ENCODE measurements around the gene KATNAL2. TPM values are rescaled to one million over a fixed set of nuclear protein-coding genes. Genes with fewer than 3 reads are reported as not detected.
A peak's percentile ranks its signal among the peaks of the same experiment; 100 is the strongest.

Gene KATNAL2
- total RNA-seq, 1 donor from 2014 or later, result 3.0 TPM

GRCh38 chr18:46917803-46918600, 600 bp downstream of the KATNAL2 start:
- peak; percentile 10 for DNase-seq (ENCODE audit: low read depth)
- no peaks in the 10 kb centered on the region for H3K36me3 ChIP-seq (ENCODE audit: insufficient read depth, low read length)
- H3K27ac ChIP-seq (ENCODE audit: low read depth, low read length), result peak overlapping the region; percentile 69
- H3K9me3 ChIP-seq (ENCODE audit: insufficient read depth, low read depth, low read length), result no peaks in the 10 kb centered on the region
- no peaks in the 10 kb centered on the region for H3K9me3 Mint-ChIP-seq (ENCODE audit: unreplicated experiment)
- TF ChIP-seq EZH2 (IDR thresholded peaks at IDR 0.05; ENCODE audit: insufficient read depth, low read length) (no peak), CTCF (IDR thresholded peaks at IDR 0.05; ENCODE audit: insufficient read depth, low read depth, low read length) (no peak)
- peak overlapping the region; percentile 91 for H3K4me3 Mint-ChIP-seq (ENCODE audit: unreplicated experiment)
- H3K4me1 ChIP-seq (ENCODE audit: insufficient read depth, low read length), result peaks cover 8% of the 10 kb centered on the region
- peak overlapping the region; percentile 95 for H3K4me2 ChIP-seq (ENCODE audit: low read length)
- H4K20me1 ChIP-seq (ENCODE audit: insufficient read depth, low read length), result peaks cover 30% of the 10 kb centered on the region
- no peak for FAIRE-seq
- H3K27ac Mint-ChIP-seq (ENCODE audit: unreplicated experiment), result peak overlapping the region; percentile 38
- peaks cover 2% of the 10 kb centered on the region for H3K36me3 Mint-ChIP-seq (ENCODE audit: low read depth, unreplicated experiment)
- H3K4me1 Mint-ChIP-seq (ENCODE audit: low read depth, unreplicated experiment), result peaks cover 9% of the 10 kb centered on the region
- peak overlapping the region; percentile 99 for H2AFZ ChIP-seq (ENCODE audit: low read depth, low read length)
- H3K27me3 Mint-ChIP-seq (ENCODE audit: low read depth, unreplicated experiment), result no peaks in the 10 kb centered on the region
- peak overlapping the region; percentile 89 for H3K4me3 ChIP-seq (ENCODE audit: insufficient read depth, low read depth, low read length)
- no peaks in the 10 kb centered on the region for H3K27me3 ChIP-seq (ENCODE audit: insufficient read depth, low read length)
- H3K9ac ChIP-seq (ENCODE audit: low read length), result peak overlapping the region; percentile 83
- H3K79me2 ChIP-seq (ENCODE audit: insufficient read depth, low read length), result peaks cover 38% of the 10 kb centered on the region

- Histone ChIP-seq H3K79me2 (ENCODE audit: insufficient read depth, low read length) (peaks cover 18% of the 10 kb centered on the region), H3K36me3 (ENCODE audit: insufficient read depth, low read length) (no peaks in the 10 kb centered on the region), H3K4me1 (ENCODE audit: insufficient read depth, low read length) (peaks cover 8% of the 10 kb centered on the region), H3K4me3 (ENCODE audit: insufficient read depth, low read depth, low read length) (no peak overlapping the region), H3K4me2 (ENCODE audit: low read length) (no peak overlapping the region), H3K27ac (ENCODE audit: low read depth, low read length) (no peak overlapping the region), H3K9ac (ENCODE audit: low read length) (no peak overlapping the region), H3K27me3 (ENCODE audit: insufficient read depth, low read length) (no peaks in the 10 kb centered on the region), H3K9me3 (ENCODE audit: insufficient read depth, low read depth, low read length) (no peaks in the 10 kb centered on the region), H4K20me1 (ENCODE audit: insufficient read depth, low read length) (peaks cover 10% of the 10 kb centered on the region), H2AFZ (ENCODE audit: low read depth, low read length) (no peak overlapping the region)
- Mint-ChIP-seq H3K36me3 (ENCODE audit: low read depth, unreplicated experiment) (no peaks in the 10 kb centered on the region), H3K27me3 (ENCODE audit: low read depth, unreplicated experiment) (no peaks in the 10 kb centered on the region), H3K27ac (ENCODE audit: unreplicated experiment) (no peak overlapping the region), H3K4me3 (ENCODE audit: unreplicated experiment) (no peak overlapping the region), H3K9me3 (ENCODE audit: unreplicated experiment) (peaks cover 9% of the 10 kb centered on the region), H3K4me1 (ENCODE audit: low read depth, unreplicated experiment) (peaks cover 7% of the 10 kb centered on the region)
- DNase-seq (ENCODE audit: low read depth) (no peak), FAIRE-seq (no peak)
- no peak for TF ChIP-seq EZH2 (IDR thresholded peaks at IDR 0.05; ENCODE audit: insufficient read depth, low read length)
- TF ChIP-seq CTCF (IDR thresholded peaks at IDR 0.05; ENCODE audit: insufficient read depth, low read depth, low read length), result no peak
Observed at GRCh38 chr18:46920067-46920466, 2.7 kb downstream of the KATNAL2 start.

- Histone ChIP-seq H3K79me2 (ENCODE audit: insufficient read depth, low read length) (peaks cover 12% of the 10 kb centered on the region), H3K4me1 (ENCODE audit: insufficient read depth, low read length) (peaks cover 7% of the 10 kb centered on the region), H2AFZ (ENCODE audit: low read depth, low read length) (no peak overlapping the region), H3K4me2 (ENCODE audit: low read length) (no peak overlapping the region), H3K27me3 (ENCODE audit: insufficient read depth, low read length) (no peaks in the 10 kb centered on the region), H3K9me3 (ENCODE audit: insufficient read depth, low read depth, low read length) (no peaks in the 10 kb centered on the region), H3K4me3 (ENCODE audit: insufficient read depth, low read depth, low read length) (no peak overlapping the region), H3K36me3 (ENCODE audit: insufficient read depth, low read length) (no peaks in the 10 kb centered on the region), H3K9ac (ENCODE audit: low read length) (no peak overlapping the region), H4K20me1 (ENCODE audit: insufficient read depth, low read length) (peaks cover 4% of the 10 kb centered on the region), H3K27ac (ENCODE audit: low read depth, low read length) (no peak overlapping the region)
- TF ChIP-seq CTCF (IDR thresholded peaks at IDR 0.05; ENCODE audit: insufficient read depth, low read depth, low read length), result no peak
- TF ChIP-seq EZH2 (IDR thresholded peaks at IDR 0.05; ENCODE audit: insufficient read depth, low read length), result no peak
- H3K27me3 Mint-ChIP-seq (ENCODE audit: low read depth, unreplicated experiment), result no peaks in the 10 kb centered on the region
- FAIRE-seq (no peak), DNase-seq (ENCODE audit: low read depth) (no peak)
- no peak overlapping the region for H3K4me3 Mint-ChIP-seq (ENCODE audit: unreplicated experiment)
- H3K27ac Mint-ChIP-seq (ENCODE audit: unreplicated experiment), result no peak overlapping the region
- H3K36me3 Mint-ChIP-seq (ENCODE audit: low read depth, unreplicated experiment), result no peaks in the 10 kb centered on the region
- peaks cover under 1% of the 10 kb centered on the region for H3K4me1 Mint-ChIP-seq (ENCODE audit: low read depth, unreplicated experiment)
- peaks cover 9% of the 10 kb centered on the region for H3K9me3 Mint-ChIP-seq (ENCODE audit: unreplicated experiment)
Observed at GRCh38 chr18:46920653-46921052, 3.3 kb downstream of the KATNAL2 start.
